HG03378 (cell line): Measurements from ENCODE around the gene RHBG.

Source experiments
- ATAC-seq: cut with Tn5 transposase; IDR thresholded peaks from one replicate; pipeline ENCODE4 v1.9.1; 2021; ENCODE audit warnings: mild to moderate bottlenecking, moderate library complexity; ENCODE audit not compliant: unreplicated experiment

Gene RHBG

DNA sequence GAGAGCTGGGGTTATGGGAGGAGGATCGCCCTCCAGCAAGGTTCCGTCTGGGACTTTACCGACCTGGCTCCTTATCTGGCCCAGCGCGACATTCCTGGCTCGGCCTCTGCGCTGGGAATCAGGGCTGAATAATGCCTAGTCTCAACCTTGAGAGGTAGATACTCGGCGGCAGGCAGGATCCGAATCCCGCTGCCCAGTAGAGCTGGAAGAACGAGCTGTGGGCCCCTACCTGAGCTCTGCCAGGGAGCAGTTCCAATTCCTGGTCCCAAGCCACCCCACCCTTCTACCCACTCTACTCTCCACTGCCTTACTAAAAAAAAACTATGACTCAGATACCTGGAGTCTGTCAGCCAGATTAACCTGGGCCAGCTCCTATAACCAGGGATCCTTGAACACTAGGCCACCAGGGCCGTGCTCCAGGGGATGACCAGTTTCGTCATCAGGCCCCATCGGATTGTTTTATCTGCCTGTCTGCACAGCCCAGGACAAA is 53.6 kb downstream of the RHBG start:
- ATAC-seq: no peak

DNA sequence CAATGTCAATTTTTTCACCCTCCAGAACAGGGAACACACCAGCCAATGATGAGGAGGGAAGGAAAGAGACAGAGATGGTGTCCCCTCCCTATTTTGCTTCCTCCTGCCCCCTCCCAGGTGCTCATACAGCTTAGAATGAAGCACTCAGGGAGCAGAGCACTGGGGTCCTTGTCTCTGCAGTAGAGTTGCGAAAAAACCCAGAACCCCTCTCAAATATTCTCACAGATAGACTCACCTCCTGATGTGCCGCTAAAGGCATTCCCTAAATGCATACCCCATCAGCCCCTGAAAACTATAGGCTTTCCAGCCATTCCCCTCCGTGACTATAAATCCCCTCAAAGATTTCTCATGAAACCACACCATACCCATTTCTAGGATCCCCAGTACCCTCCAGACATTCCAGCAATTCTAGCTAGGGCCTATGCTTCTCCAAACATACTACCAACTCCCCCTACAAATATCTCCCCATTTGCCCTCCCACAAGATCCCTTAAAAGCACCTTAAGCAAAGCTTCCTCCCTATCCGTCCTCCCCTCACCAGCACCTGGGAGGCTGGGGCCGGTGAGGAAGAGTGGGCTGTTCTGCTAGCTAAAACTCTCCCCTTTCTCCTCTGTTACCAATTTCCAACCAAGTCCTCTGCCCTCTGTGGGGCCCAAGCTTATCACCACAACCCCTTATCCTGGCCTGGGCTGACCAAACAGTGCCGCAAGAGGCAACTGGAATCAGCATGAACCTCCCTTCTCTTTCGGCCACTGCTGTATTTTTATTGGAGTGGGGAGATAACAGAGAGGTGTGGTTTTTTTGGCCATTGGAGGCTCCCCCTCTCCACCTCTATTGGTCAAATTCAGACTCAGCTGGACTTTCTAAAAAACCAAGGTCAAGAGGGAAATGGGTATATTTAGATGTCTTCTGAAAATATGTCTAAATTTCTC is 54.7 kb downstream of the RHBG start:
- no peak for ATAC-seq

DNA sequence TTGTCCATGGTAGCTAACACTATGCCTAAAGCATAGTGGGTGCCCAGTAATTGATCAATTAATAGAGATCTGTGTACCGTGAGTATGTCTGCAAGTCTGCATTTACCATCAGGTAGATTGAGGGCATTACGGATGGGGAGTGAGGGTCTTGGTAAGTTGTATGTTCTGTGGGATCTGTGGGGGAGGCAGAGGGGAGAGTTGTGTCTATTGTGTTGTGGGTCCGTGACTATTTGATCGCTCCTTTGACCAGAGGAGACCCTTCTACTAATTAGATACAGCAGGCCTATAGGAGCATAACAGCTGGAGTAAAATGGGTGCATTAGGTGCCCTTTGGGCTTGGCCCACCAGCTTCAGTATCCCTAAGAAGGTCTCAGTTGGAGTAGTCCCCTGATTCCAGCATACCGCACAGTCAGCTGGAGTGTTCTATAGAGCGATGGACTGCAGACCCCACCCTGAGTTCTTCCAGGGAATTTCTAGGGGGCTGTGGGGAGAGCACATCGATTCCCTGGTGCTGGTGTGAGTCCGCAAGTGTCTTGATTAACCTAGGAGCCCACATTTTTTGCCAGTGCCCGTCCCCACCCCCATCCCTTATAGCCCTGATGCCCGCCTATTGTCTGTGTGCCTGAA is 55.9 kb downstream of the RHBG start:
- ATAC-seq: no peak

DNA sequence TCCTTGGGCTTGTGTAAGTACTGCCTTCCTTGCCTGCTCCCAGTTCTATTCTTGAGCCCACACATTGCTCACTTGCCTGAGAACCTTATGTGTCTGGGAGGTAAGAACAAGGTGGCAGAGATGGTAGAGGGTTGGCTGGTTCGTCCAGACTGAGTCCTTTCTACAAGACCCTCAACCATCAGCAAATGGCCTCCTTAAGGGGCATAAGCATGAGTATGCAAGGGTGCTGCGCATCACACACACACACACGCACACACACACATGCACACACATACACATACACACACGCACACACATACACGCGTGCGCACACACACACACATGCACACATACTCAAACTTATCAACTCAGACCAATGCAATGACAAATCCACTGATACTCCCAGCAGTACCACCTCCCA is 56.9 kb downstream of the RHBG start:
- no peak for ATAC-seq

DNA sequence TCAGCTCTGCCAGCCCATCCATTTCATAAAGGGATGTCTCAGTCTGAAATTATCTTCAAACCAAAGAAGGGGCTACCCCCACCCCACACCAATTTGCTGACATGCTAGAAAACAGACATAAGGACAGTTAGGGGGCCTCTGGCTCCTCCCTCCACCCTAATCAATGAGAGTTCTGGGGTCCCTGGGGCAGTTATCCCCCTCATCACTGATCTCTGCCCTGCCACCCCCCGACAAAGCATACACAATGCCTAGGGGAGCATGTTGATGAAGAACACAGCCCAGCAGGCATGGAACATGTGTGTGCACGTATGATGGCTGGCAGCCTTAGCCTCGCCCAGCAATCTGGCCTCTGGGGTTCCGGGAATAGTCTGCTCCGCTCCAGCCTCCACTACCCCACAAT is 58.9 kb downstream of the RHBG start:
- no peak for ATAC-seq

DNA sequence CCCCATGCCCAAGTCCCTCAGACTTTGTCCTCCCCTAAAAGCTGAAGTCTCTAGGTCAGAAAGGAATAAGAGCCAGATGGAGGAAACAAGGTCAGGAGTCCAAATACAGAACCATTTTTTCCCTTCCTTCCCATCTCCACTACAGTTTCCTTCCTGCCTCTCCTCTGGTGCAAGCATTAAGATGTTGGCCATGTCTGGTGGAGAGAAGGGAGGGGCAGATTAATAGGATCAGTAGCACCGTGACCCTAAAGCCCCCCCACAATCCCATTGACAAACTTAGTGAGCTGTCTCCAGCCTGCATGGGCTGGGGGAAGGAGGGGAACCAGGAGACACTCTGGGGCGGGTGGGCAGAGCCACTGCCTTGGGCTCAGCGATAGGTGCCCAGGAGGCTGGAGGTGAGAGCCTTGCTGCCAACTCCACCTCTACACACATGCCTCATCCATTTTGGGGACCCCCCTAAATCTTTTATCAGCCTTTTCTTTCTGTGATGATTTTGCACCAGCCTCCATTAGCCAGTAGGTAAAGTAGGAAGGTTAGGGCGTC is 59.8 kb downstream of the RHBG start:
- no peak for ATAC-seq

DNA sequence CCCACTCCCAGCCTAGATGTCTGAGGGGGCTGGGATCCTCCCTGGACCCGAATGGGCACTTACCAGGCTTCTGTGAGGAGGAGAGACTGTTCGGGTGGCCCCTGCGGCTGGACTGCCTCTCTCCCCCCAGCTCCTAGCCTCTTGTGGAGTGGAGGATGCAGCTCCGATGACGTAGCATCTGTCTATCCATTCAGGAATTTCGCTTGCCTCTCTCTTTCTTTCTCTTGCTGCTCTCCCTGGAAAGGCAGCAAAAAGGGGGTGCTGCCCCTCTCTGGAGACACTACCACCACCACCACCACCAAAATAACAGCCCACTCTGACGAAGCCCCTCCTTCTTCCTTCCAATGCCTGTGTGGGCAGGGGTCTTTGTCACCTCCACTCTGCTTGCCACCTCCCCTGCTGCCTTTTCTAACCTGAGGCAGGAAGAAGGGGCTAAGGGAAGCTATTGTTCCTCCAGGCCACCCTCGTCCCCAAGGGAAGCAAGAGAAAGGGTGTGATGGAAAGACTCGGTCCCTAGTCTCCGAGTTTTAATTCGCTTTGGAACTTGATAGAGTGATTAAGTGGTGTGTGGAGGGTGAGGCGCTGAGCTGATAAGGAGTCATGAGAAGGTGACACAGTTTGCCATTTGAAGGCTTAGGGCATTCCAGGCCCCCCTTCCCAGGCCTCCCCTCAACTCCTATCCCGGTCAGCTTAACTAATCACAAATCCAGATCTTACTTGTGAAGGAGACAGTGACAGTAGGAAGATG is 60.5 kb downstream of the RHBG start:
- ATAC-seq: no peak

DNA sequence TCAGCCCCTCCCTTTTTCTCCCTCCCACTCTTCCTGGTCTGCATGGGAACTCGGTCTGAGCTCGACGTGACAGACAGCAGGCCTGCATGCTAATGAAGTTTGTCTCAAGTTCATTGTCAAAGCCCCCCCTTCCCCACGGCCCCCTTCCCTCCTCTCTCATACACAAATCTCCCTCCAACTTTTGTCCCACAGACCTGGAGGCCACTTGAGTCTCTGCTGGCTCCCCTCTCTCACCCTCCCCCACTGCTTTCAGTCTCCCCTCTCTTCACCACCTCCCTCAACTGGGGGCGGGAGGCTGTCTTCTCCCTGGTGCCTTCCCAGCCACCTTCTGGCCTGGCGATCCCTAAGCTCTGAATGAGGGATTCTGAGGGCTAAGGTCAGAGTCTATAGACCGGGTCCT is 61.3 kb downstream of the RHBG start:
- no peak for ATAC-seq

DNA sequence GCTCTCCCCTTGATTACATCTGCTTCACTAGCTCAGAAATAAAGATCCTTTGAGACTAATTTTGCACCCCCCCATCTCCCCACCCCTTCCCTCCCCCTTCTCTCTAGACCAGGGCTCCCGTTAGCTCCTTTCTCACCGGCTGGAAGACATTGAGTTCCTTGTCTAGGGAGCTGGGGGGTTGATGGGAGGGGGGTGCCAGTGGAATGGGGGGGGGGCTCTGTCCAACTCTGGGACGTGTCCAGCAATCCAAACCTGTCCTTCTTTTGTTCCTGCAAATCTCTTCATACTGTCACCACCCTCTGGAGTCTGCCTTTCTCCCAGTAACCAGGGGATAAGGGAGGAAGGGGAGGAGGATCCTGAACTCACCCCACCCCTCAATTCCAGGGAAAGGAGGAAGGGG is 61.9 kb downstream of the RHBG start:
- no peak for ATAC-seq

DNA sequence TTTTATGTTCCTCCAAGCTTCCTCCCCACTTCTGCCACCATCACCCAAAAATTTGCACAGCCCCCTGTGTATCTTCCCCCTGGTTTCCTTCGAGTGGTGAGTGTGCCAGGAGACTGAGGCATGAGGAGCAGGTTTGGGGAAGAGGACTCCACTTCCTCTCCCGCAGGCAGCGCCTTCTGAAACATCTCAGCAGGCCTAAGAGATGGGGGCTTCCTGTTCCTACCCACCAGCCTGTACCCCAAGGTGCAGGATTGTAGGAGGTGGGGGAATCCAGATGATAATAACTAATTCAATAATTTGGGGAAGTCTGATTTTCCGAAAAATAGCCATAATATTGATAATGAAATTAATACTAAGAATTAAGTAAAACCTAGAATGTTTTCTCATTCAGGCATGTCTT is 62.4 kb downstream of the RHBG start:
- ATAC-seq: no peak

DNA sequence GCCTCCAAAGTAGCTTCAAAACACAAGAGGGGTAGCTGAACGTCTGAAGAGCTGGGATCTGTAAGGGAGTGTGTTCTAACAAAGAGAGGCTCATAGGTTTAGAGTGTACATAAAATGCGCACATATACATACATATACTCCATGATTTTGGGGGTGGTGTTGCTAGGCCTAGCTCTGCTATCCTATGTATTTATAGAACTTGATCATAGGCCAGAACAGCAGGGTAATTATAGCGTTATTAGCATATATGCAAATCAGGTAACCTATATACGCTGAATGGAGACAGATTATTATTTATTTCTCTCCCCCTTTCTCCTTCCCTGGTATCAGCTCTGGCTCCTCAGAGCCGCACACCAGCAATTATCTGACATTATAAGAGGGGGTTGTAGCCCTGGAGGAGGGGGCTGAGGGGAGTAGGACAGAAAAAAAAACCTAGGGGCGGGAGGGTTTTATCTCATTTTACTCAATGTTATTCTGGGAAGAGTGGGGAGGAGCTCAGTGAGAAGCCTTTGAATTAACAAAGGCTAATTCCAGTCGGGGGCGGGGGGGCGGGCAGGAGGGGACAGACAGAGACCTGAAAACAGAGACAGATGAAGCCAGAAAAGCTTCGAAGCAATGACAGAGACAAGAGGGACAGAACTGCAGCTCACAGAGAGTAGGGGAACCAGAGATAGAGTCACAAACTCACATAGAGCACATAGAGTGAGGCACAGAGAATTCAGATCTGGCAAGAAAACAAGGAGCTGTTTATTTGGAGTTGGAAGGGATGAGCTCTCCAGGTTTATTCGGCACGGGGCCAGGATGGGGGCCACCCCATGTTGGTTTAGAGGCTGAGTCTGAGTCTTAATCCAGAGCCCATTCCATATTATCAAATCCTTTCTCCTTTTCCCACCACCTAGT is 63.0 kb downstream of the RHBG start:
- no peak for ATAC-seq

DNA sequence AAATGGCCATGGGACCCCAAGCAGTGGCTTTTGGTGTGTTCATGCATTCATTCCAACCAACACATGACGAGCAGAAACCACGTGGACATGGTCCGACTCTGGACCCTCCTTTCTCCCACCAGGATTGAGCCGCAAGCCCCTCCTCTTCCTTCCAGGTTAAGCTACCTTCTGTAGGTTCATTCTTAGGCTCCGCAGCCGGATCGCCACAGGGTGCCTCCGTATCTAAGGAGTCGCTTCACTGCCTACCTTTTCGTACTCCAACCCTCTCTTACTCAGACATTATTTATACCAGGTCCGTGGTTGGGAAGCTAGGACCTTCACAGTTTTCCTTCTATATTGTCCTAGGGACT is 63.6 kb downstream of the RHBG start:
- no peak for ATAC-seq

DNA sequence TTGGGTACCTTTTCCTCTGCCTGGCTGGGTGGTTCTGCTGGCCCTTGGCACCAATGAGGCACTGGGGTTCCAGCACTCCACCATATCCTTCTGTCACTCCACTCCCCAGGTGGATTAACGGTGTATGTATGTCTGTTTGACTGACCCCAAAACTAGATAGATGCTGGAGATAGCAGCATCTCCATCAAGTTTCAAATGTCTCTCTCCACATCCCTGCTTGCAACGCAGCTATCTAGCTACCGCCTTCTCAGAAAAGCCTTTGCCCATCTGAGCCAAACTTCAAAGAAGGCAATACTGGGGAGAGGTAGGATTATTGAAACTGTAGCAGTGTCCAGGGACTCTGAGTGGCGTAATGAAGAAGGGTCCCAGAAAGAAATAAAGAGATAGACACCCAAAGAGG is 64.0 kb downstream of the RHBG start:
- no peak for ATAC-seq

DNA sequence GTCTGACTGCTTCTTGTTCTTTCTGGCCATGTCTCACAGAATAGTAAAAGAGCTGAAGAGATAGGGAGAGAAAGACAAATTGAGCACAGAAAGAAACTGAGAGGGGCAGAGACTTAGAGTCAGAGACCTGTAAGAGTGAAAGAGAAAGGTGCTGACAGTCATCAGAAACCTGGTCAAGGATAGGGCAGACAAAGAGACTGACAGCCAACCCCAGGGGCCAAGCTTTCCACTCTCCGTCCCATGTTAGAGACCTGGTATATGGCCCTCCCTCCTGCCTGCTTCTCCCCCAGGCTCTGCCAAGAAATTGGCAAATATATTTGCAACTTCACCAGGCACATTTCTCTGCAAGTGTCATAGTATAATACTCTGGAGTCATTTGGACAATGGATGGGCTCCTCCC is 64.6 kb downstream of the RHBG start:
- no peak for ATAC-seq
